Measurements from ENCODE around the gene FXYD4. TPM values are rescaled to one million over a fixed set of nuclear protein-coding genes. Genes with fewer than 3 reads are reported as not detected.

FXYD4 gene
- polyA plus RNA-seq, 1 of the 3 experiments (the other 2 are of a cell fraction) = not detected

DNA sequence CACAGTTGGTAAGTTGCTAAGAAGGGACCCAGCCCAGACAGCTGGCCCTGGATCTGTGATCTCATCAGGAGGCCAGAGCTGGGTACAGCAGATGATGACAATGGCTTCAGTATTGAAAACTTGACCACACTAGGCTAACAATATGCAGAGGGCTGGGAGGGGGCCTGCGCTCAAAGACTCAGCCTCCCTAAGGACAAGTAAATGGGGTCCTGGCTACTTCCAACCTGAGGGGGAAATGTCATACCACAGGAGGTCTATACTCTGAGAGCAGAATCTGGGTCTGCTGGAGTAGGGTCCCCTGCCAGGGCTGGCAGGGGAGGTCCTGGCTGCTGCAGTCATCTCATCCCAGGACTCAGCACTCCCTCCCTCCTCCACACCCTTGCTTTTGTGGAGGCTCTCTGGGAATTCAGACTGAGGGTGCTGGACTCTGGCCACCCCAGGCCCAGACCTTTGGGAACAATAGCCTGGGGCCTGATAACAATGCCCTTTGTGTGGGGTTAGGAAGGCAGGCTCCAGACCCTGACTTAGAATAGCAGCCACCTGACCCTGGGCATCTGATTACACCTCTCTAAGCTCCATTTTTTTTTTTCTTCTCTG is 1.4 kb downstream of the FXYD4 start:
- 93% methylated on average over 1 of the region's 1 CpG for WGBS (ENCODE audit: low lambda C conversion rate)
- Histone ChIP-seq H3K27me3 (ENCODE audit: insufficient read depth) (no peaks in the 10 kb centered on the region), H3K4me3 (ENCODE audit: low read depth in 2 of 2, low read length in 1 of 2) (no peak overlapping the region), H3K4me2 (no peak overlapping the region), H3K9ac (no peak overlapping the region), H3K4me1 (ENCODE audit: control insufficient read depth in 1 of 2, insufficient read depth in 2 of 2, low read depth in 1 of 2, low read length in 1 of 2) (no peaks in the 10 kb centered on the region), H2AFZ (ENCODE audit: low read depth) (no peak overlapping the region), H4K20me1 (ENCODE audit: insufficient read depth) (no peaks in the 10 kb centered on the region), H3K9me3 (no peaks in the 10 kb centered on the region), H3K79me2 (ENCODE audit: insufficient read depth) (no peaks in the 10 kb centered on the region), H3K27ac (ENCODE audit: low read depth in 2 of 2, low read length in 1 of 2) (no peak overlapping the region), H3F3A (replicated peaks; ENCODE audit: insufficient read depth) (no peaks in the 10 kb centered on the region), H3K9me2 (no peaks in the 10 kb centered on the region), H3K36me3 (replicated peaks in 1 of 2; ENCODE audit: control insufficient read depth in 1 of 2, insufficient read depth in 2 of 2, low read length in 1 of 2) (no peaks in the 10 kb centered on the region)
- CTCF ChIA-PET = interaction anchor here (0.8 kb wide), 1 partner anchor 89 kb away, joined by 3 read pairs; no protein-coding TSS in a partner anchor
- POLR2A ChIA-PET = no interaction called here
- DNase-seq = peak; percentile 21
- TF ChIP-seq, protein P1, sequence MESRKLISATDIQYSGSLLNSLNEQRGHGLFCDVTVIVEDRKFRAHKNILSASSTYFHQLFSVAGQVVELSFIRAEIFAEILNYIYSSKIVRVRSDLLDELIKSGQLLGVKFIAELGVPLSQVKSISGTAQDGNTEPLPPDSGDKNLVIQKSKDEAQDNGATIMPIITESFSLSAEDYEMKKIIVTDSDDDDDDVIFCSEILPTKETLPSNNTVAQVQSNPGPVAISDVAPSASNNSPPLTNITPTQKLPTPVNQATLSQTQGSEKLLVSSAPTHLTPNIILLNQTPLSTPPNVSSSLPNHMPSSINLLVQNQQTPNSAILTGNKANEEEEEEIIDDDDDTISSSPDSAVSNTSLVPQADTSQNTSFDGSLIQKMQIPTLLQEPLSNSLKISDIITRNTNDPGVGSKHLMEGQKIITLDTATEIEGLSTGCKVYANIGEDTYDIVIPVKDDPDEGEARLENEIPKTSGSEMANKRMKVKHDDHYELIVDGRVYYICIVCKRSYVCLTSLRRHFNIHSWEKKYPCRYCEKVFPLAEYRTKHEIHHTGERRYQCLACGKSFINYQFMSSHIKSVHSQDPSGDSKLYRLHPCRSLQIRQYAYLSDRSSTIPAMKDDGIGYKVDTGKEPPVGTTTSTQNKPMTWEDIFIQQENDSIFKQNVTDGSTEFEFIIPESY (IDR thresholded peaks at IDR 0.05; ENCODE audit: borderline replicate concordance, low read depth) = no peak
- TF ChIP-seq RCOR1 (IDR thresholded peaks at IDR 0.05; ENCODE audit: low read length) (no peak), FOXM1 (IDR thresholded peaks at IDR 0.05; ENCODE audit: low read depth) (no peak), TCF12 (IDR thresholded peaks at IDR 0.05) (no peak), RAD21 (IDR thresholded peaks at IDR 0.05; ENCODE audit: low read length) (no peak), GABPA (IDR thresholded peaks at IDR 0.05; ENCODE audit: low read depth) (no peak), TAF1 (IDR thresholded peaks at IDR 0.05; ENCODE audit: borderline replicate concordance, low read depth, low read length) (no peak), YY1 (IDR thresholded peaks at IDR 0.05; ENCODE audit: low read depth) (no peak), FOSL2 (IDR thresholded peaks at IDR 0.05; ENCODE audit: borderline replicate concordance, low read depth) (no peak)
- TF ChIP-seq, protein P2, sequence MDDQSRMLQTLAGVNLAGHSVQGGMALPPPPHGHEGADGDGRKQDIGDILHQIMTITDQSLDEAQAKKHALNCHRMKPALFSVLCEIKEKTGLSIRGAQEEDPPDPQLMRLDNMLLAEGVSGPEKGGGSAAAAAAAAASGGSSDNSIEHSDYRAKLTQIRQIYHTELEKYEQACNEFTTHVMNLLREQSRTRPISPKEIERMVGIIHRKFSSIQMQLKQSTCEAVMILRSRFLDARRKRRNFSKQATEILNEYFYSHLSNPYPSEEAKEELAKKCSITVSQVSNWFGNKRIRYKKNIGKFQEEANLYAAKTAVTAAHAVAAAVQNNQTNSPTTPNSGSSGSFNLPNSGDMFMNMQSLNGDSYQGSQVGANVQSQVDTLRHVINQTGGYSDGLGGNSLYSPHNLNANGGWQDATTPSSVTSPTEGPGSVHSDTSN (IDR thresholded peaks at IDR 0.05) = no peak
- TF ChIP-seq, protein P3, sequence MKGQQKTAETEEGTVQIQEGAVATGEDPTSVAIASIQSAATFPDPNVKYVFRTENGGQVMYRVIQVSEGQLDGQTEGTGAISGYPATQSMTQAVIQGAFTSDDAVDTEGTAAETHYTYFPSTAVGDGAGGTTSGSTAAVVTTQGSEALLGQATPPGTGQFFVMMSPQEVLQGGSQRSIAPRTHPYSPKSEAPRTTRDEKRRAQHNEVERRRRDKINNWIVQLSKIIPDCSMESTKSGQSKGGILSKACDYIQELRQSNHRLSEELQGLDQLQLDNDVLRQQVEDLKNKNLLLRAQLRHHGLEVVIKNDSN (IDR thresholded peaks at IDR 0.05; ENCODE audit: borderline replicate concordance, low read depth) = no peak

DNA sequence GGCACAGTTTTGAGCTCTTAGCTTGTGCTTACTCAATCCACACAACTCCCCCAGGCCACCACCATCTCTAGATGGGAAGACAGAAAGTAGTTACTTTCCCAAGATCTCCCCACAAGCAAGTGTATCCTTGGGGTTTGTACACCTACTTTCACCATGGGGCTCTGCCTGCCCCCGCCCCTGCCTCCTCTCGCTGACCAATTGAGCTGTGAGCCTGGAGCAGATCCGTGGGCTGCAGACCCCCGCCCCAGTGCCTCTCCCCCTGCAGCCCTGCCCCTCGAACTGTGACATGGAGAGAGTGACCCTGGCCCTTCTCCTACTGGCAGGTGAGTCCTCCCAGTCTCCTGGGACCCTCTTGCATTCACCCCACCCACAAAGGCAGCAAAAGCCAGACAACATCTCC is 2.0 kb downstream of the FXYD4 start:
- TF ChIP-seq TAF1 (IDR thresholded peaks at IDR 0.05; ENCODE audit: borderline replicate concordance, low read depth, low read length) (no peak), EP300 (IDR thresholded peaks at IDR 0.05; ENCODE audit: borderline replicate concordance in 1 of 2, low read depth in 1 of 2, low read length in 1 of 2) (no peak), FOXJ3 (CRISPR knock-in tag; IDR thresholded peaks at IDR 0.05) (no peak)
- H3K36me3 ChIP-seq (replicated peaks in 1 of 2; ENCODE audit: control insufficient read depth in 1 of 2, insufficient read depth in 2 of 2, low read length in 1 of 2) = no peaks in the 10 kb centered on the region
- H3K4me3 ChIP-seq (ENCODE audit: low read depth in 2 of 2, low read length in 1 of 2) = no peak overlapping the region
- no peaks in the 10 kb centered on the region for H3K79me2 ChIP-seq (ENCODE audit: insufficient read depth)
- ChIA-PET CTCF (interaction anchor here (0.8 kb wide), 1 partner anchor 88 kb away, joined by 3 read pairs; no protein-coding TSS in a partner anchor), POLR2A (no interaction called here)
- WGBS (ENCODE audit: low lambda C conversion rate) = 30% methylated on average over 2 of the region's 5 CpGs
- no peak overlapping the region for H2AFZ ChIP-seq (ENCODE audit: low read depth)
- no peaks in the 10 kb centered on the region for H3K4me1 ChIP-seq (ENCODE audit: control insufficient read depth in 1 of 2, insufficient read depth in 2 of 2, low read depth in 1 of 2, low read length in 1 of 2)
- no peak overlapping the region for H3K9ac ChIP-seq
- H3K4me2 ChIP-seq = no peak overlapping the region
- no peaks in the 10 kb centered on the region for H3K27me3 ChIP-seq (ENCODE audit: insufficient read depth)
- H4K20me1 ChIP-seq (ENCODE audit: insufficient read depth) = no peaks in the 10 kb centered on the region
- no peaks in the 10 kb centered on the region for H3F3A ChIP-seq (replicated peaks; ENCODE audit: insufficient read depth)
- H3K9me3 ChIP-seq = no peaks in the 10 kb centered on the region
- DNase-seq = no peak
- no peak overlapping the region for H3K27ac ChIP-seq (ENCODE audit: low read depth in 2 of 2, low read length in 1 of 2)
- H3K9me2 ChIP-seq = no peaks in the 10 kb centered on the region
